ENCODE results near the gene PAM16.

Gene PAM16

DNA sequence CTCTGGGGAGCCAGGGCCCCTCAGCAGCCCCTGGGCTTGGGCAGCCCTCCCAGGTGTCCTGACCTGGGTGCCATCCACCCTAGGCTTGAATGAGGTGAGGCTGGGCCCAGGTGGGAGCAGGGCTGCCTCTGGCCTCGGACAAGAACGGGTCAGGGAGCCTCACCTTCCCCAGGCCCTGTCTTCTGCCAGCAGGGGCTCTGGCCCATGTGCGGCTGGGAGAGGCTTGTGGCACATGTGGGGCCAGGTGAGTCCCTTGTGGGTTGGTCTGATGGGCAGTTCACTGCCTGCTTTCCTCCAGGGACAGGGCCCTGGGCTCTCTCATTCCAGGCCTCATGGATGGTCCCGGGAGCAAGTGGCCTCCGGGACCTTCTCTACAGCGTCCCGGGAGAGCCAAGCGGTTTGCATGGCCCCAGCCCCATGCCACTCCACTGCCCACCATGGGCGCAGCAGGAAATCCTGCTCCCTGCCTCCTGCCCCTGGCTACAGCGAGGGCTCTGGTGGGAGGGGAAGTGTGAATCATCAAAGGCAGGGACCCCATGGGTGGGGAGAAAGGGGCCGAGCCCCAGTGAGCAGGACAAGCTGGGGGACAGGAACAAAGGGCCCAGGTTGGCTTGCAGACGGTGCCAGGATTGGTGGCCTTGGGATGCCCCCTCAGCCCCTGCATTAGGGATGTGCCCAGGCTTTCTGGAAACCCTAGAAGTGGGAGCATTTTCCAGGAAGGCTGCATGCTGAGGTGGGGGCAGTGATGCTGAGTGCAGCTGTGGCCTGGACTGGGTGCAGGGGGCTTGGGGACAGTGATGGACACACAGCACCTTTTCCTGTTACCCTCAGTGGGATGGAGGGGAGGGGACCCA lies 32.7 kb upstream of the PAM16 start:
- DNase-seq: no peak

DNA sequence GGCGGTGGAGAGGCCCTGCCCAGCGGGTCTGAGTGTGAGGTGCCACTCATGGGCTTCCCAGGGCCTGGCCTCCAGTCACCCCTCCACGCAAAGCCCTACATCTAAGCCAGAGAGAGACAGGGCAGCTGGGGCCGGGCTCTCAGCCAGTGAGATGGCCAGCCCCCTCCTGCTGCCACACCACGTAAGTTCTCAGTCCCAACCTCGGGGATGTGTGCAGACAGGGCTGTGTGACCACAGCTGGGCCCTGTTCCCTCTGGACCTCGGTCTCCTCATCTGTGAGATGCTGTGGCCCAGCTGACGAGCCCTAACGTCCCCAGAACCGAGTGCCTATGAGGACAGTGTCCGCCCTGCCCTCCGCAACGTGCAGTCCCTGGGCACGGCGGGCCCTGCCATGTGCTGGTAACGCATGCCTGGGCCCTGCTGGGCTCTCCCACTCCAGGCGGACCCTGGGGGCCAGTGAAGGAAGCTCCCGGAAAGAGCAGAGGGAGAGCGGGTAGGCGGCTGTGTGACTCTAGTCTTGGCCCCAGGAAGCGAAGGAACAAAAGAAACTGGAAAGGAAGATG lies 31.8 kb upstream of the PAM16 start:
- no peak for DNase-seq

DNA sequence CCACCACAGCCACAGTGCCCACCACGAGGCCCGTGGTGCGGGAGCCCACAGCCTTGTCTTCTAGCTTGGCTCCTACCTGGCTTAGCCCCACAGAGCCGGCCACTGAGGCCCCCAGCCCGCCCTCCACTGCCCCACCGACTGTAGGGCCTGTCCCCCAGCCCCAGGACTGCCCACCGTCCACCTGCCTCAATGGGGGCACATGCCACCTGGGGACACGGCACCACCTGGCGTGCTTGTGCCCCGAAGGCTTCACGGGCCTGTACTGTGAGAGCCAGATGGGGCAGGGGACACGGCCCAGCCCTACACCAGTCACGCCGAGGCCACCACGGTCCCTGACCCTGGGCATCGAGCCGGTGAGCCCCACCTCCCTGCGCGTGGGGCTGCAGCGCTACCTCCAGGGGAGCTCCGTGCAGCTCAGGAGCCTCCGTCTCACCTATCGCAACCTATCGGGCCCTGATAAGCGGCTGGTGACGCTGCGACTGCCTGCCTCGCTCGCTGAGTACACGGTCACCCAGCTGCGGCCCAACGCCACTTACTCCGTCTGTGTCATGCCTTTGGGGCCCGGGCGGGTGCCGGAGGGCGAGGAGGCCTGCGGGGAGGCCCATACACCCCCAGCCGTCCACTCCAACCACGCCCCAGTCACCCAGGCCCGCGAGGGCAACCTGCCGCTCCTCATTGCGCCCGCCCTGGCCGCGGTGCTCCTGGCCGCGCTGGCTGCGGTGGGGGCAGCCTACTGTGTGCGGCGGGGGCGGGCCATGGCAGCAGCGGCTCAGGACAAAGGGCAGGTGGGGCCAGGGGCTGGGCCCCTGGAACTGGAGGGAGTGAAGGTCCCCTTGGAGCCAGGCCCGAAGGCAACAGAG lies 31.0 kb upstream of the PAM16 start:
- no peak for DNase-seq

DNA sequence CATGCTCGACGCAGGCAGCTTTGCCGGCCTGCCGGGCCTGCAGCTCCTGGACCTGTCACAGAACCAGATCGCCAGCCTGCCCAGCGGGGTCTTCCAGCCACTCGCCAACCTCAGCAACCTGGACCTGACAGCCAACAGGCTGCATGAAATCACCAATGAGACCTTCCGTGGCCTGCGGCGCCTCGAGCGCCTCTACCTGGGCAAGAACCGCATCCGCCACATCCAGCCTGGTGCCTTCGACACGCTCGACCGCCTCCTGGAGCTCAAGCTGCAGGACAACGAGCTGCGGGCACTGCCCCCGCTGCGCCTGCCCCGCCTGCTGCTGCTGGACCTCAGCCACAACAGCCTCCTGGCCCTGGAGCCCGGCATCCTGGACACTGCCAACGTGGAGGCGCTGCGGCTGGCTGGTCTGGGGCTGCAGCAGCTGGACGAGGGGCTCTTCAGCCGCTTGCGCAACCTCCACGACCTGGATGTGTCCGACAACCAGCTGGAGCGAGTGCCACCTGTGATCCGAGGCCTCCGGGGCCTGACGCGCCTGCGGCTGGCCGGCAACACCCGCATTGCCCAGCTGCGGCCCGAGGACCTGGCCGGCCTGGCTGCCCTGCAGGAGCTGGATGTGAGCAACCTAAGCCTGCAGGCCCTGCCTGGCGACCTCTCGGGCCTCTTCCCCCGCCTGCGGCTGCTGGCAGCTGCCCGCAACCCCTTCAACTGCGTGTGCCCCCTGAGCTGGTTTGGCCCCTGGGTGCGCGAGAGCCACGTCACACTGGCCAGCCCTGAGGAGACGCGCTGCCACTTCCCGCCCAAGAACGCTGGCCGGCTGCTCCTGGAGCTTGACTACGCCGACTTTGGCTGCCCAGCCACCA lies 30.2 kb upstream of the PAM16 start:
- no peak for DNase-seq

DNA sequence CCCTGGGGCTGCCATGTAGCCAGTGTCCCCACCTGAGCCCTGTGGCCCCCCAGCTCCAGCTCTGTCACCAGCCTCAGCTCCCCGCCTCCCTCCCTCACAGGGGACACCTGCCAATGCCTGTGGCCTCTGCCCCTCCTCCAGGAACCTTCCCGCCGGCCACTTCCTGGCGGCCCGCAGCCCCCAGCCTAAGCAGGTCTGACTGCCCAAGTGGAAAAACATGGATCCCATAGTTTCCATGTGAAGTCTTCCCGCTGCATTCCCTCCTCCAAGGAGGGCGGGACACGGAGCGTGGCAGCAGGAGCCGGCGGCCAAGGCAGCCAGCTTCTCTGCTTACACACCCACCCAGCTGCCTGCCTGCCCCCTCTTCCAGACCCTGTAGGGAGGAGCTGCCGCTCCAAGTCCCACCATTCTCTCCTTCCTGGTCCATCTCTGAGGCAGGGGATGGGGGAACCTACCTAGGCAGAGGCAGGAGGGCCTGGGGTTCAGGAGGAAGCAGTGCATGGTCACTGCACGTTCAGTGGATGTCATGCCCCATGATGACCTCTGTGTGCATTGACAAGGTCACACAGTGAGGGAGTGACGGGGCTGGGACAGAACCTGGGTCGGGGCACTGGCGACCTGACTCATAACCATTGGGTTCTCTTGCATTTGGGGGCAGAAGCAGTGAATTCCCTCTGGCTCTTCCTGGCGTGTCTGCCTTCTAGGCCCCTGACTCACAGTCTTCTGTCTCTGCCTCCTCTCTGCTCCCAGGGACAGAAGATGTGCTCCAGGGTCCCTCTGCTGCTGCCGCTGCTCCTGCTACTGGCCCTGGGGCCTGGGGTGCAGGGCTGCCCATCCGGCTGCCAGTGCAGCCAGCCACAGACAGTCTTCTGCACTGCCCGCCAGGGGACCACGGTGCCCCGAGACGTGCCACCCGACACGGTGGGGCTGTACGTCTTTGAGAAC lies 29.3 kb upstream of the PAM16 start:
- DNase-seq: no peak

DNA sequence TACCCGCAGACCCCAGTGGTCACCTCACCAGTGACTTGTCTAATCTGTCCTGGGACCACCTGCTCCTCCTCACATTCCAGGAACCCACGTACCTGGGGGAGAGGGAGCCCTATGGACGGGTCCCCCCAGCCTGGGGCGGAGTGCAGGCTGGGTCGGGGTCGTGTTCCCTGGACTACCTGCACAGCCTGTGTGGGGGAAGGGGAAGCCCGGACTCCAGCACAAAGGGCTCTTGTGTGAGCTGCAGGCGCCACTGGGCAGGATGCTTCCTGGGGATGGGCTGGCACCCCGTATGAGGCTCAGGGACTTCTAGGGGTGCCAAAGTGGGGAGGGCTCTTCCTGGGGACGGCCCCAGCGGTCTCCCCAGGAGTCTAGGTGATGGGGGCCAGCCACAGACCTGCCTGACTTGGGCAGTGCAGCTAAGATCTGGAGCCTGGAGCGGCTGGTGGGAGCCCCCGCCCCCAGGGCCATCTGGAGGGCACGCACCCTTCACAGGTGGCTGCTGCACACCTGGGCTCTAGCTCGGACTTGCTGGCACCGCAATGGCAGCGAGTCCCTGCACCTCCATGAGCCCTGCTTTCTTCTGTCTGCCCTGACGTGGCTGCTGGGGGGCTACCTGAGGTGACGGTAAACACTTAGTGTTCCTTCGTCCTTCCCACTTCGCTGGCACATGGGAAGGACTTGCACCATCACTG lies 28.0 kb upstream of the PAM16 start:
- no peak for DNase-seq

DNA sequence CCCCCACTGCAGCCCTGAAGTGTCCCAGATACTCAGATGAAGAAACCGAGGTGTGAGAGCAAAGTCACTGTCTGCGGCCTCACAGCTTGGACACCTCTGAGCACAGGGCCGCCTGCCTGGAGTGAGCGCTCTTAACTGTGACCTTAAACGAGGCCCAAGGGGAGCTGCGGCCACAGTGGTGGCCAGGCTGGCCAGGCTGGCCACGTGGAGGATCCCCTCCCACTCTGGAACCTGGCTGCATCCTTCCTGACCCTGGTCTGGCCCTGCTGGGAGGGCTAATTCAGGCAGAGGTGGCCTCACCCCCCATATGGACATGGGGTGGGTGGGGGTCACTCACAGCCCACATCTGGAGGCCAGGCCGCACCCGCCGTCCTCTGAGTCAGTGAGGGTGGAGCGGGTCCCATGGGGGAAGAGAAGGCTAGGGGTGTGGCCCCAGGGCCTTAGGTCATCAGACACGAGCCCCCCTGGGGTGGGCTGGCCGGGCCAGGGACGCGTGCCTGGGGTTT lies 27.1 kb upstream of the PAM16 start:
- no peak for DNase-seq

DNA sequence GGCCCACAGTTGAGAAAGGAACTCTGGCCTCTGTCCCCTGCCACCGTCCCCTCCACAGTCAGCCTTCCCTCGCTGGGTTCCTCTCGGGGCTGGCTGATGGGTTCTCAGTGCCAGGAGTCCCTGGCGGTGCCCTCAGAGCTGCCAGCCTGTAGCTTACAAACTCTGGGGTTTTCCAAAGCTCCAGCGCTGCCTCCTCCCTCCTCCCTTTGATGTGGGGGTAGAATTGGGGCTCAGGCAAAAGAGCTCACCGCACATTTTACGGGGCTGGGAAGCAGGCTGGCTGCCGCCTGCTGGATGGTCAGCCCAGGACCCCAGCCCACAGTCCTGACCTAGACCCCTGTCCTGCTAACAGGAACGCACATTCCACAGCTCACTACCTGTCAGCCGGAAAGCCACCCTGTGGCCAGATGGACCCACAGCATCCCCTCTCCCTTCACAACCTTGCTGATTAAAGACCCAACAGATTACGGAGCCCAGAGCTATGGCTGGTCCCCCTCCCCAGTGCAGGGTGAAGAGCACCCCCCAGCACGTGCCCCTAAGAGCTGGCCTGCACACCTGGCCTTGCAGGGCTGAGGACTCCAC lies 26.5 kb upstream of the PAM16 start:
- no peak for DNase-seq

DNA sequence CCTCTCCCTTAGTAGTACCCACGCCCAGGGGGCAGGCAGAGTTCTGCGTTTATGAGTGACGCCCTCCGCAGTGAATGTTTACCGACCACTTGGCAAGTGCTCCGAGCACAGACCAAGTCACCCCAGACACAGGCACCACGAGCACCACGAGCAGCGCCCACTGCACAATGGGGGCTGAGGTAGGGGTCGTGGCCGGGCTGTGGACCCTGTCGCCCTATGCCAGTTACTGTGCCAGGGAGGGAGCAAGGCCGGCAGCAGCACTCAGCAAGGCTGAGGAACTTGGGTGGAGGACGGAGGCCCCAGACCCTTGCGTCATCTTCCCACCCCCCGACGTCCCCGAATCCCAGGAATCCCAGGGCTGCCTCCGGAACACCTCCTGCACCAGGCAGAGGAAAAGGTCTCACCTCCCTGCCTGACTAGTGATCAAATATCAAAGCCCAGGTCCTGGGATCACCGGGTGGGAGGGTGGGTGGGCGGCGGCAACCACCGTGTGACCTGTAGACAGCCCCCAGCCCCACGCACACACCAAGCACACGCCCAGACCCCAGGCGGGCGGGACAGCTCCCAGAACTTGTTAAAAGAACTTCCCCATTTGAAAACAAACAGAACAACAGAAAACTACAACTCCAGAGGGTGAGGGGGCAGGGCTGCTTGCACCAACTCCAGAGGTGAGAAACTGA lies 25.9 kb upstream of the PAM16 start:
- no peak for DNase-seq

DNA sequence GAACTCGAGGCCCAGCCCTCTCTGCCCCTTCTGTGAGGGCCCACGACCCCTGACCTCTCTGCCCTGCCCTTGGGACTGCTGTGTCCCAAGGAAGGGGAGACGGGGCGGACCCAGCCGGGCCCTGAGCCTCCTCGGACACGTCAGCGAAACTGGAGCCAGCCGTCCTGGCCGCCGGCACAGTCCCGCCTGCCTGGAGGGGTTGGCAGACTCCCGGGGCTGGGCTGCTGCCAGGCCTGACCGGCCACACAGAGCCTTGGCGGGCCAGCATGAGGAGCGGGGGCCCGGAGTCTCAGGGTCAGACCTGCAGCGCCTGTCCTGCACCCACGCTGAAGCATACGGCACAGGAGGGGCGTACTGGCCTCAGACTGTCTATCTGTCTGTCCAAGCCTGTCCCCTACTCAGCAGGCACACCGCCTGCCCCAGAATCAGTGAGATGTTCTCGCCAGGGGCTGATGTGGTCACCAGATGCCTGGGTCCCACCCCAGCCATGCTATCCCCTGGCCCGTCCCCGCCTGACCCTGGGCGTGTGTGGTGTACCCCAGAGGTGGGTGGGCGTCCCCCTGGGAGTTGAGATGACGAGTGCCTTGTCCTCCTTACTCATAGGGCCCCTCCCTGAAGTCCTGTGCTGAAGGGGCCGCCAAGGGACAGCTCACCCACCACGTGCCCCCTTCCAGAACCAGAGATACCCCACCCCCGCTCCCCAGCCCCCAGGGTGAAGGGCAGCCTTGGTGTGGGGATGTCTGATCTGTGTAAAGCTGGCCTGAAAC lies 25.2 kb upstream of the PAM16 start:
- no peak for DNase-seq

DNA sequence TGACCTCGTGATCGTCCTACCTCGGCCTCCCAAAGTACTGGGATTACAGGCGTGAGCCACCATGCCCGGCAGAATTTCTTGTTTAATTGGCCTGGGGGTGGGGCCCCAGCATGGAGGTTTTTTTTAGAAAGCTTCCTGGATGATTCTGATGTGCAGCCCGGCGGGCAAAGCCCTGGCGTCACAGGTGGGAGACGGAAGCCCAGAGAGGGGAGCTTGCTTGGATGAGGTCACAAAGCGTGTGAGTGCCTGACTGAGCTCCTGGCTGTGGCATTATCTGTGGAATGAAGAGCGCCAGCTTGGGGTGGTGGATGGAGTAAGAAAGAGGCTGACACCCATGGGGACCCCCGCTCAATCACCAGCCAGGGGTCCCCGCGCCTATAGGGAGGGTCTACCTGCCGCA lies 24.6 kb upstream of the PAM16 start:
- no peak for DNase-seq

DNA sequence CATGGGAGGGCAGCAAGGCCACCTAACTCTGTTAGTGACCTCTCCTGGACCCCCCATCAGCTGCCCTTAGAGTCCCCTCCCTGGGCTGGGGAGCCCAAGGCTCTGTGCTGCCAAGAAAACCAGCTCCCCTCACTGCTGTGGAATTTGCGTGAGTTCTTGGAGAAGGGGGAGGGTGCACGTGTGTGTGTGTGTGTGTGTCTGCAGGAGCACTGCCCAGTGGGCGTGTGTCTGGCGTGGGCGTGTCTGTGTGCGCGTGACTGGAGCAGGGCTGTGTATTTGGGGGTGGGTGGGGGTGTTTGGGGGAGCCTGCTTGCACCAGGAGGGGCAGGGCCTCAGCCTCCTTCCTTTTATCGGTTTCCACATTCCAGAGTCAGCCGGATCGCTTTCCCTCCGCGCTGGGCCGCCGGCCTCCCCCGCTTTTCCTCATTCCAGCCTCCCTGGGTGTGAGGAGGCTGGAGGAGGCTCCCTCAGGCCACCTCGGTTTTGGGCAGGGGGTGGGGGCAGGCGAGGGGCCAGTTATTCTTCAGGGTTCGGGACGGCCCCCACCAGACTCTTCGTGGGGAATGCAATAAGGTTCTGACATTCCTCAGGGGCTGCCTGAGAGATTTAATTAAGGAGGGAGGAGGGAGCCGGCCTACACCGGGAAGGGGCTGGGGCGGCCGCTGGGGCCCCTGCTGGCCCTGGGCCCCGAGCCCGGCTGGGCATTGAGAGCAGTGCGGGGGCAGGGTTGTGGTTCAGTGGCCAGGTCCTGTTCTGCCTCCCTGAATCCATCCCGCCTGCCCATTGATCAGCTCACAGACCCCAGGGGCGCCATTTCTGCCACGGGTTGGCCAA lies 23.0 kb upstream of the PAM16 start:
- DNase-seq: no peak

DNA sequence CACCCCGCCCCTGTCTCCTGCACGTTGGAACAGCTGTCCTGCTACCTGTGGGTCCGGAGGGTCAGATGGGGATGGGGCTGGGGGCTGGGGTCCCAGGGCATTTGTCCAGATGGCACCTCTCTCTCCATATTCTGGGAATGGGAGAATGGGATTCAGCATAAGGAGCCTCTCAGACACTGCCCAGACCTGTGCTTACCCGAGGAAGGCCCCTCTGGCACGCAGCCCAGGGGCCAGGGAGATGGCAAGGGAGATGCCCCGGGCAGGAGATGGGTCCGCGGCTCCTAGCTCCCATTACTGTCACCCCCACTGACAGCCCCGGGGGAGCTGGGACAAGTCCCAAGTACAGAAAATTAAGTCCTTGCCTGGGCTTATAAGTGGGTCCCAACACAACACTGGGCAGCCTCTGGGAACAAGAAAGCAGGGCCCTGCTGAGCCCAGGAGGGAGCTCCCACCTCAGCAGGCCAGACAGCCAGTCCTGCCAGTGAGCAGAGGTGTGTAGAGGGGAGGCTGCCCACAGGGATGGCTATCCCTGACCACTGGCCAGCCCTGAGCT lies 22.3 kb upstream of the PAM16 start:
- DNase-seq: no peak

DNA sequence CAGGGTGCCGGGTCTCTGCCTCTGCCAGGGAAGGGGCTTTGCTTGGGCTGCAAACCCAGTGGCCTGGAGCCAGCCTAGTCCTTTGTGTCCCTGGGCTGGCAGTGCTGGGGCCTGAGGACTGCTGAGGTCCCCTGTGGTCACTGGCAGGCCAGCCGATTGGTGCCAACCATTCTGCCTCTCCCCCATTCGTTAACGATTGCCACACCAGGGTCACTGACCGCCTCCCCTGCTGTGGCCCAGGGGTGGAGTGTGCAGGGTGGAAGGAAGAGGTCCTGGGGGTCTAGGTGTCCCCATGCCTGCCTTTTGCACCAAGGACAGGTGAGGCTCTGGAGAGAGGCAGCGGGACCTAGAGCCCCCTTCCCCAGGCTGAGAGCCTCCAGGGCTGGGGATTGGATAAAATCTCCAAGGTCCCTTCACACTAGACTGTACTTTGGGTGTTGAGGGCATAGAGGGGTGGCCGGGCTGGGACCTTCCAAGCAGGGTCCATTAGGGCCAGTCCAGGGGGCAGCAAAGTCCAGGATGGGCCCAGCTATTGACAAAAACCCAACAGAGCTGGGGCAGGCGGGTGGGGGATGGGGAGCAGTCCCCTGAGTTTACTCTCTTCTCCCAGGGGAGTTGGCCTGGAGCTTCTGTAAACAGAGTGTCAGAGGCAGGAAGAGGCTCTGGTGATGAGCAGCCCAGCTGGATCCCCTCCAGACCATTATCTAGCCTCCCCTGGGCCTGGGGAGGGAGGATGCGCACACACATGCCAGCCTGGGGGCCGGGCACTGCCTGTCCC lies 21.6 kb upstream of the PAM16 start:
- DNase-seq: no peak

DNA sequence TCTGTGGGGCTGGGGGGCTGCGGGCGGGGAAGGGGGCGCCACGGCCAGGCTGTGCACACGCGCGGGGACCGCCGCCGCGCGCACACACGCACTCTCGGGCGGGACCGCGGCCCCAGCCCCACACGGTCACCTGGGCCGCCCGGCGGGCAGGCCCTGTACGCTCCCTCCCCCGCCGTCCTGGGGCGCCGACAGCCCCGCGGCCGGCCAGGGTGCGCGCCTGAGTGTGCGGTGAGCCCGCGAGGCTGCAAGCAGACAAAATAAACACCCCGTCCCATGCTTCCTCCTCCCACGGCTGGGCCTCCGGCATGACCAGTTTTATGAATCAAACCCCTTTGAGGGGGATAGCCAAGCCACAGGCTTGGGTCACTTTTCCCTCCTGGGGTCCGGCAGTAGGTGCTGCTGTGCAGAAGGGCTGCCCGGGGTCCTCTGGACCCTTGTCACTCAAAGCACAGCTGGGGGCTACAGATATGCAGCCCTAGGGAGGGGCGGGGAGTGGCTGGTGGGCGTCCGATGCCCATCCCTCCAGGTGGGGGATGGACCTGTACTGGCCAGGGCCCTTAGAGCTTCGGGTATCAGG lies 21.0 kb upstream of the PAM16 start:
- no peak for DNase-seq

DNA sequence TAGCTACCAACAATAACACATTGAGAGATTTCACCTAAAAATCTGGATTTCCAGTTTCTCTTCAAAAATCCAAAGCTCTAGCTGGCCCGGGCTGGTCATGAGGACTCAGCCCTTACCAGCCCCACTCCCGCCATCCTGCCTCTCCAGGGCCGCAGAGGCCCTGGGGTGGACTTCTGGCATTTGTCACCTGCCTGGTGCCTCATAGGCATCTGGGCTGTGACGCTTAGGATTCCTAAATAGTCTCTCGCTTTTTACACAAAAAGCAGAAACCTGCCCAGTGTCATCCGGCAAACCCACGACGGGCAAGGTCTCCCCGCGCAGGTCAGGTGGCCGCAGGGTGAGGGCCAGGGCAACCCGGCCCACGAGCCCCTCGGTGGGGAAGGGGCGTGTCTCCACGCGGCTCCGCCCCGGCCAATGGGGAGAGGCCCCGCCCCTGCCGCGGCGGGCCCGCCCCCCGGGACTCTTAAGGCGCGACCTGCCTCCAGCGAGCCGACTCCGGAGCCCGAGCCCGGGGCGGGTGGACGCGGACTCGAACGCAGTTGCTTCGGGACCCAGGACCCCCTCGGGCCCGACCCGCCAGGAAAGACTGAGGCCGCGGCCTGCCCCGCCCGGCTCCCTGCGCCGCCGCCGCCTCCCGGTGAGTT lies 20.4 kb upstream of the PAM16 start, which contains the start of gene VASN:
Gene VASN, plus strand, starts transcription at position 492 of the 644 bp plus-strand sequence. CDS start 9,030 bp downstream, outside the sequence.
- peak; percentile 75 for DNase-seq

Data from activated CD4-positive, alpha-beta T cell treated with anti-CD3 and anti-CD28 coated beads, Interleukin-2, amount 50 U/mL, for 1 hour (primary cell).